NCI-H82 treated with DMSO at 0.1 percent for 48 hours (cell line): ENCODE data around the gene RFNG.

Experiments
- DNase-seq: peaks from one replicate; lab custom pipeline; 2025; ENCODE audit not compliant: unreplicated experiment; lab: John Stamatoyannopoulos, UW

Gene RFNG

GRCh38 chr17:82029990-82030469 is 21.6 kb downstream of the RFNG start:
- no peak for DNase-seq

DNA sequence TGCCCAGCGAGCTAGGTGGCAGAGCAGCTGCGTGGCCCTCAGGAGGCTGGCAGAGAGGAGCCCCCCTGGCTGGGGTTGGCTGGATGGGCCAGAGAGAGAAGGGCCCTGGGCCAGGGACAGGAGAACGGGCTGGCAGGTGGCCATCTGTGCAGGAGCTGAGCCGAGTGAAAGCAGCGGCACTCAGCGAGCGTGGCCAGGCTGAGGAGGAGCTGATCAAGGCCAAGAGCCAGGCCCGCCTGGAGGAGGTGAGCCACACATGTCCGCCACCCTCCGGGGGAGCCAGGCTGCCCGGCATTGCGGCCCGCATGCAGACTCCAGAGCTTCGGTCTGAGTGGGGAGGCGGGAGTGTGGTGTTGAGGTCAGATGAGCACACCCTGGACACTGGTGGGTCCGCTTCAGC is 22.2 kb downstream of the RFNG start:
- DNase-seq, result no peak

- no peak for DNase-seq
These were observed 22.6 kb downstream of the RFNG start for GRCh38 chr17:82028966-82029365.

GRCh38 chr17:82028246-82028645 is 23.4 kb downstream of the RFNG start:
- DNase-seq, result no peak

DNA sequence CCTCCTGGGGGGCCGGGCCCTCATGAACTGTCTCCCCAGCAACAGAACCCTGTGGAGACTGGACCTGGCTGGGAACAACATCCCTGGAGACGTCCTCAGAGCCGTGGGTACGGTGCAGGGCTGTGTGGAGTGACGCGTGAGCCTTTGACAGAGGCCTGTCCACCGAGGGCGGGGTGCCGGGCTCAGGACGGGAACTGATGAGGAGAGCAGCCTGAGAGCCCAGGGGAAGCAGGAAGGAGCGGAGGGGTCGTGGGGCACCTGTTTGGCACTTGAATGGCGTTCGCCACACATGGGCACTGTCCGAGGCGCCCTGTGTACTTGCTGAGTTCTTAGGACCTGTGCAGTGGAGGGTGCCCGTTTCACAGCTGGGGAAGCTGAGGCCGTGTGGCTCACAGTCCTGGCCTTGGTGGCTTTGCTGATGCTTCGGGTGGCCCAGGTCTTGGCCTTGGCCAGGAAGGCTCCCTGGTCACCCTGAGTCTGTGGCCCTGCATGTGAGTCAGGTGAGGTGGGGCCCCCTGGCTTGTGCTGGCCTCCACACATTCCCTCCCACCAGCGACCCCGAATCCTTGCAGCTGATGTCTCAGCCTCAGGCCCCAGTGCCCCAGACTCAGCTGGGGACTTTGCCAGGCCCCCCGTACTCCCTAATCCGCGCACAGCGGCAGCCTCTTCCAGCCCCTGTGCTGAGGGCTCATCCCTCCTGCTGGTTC is 26.1 kb downstream of the RFNG start:
- DNase-seq, result no peak

- no peak for DNase-seq
These were observed 26.8 kb downstream of the RFNG start for GRCh38 chr17:82024859-82025258.

- no peak for DNase-seq
These were observed 28.0 kb downstream of the RFNG start for GRCh38 chr17:82023447-82024241.

DNA sequence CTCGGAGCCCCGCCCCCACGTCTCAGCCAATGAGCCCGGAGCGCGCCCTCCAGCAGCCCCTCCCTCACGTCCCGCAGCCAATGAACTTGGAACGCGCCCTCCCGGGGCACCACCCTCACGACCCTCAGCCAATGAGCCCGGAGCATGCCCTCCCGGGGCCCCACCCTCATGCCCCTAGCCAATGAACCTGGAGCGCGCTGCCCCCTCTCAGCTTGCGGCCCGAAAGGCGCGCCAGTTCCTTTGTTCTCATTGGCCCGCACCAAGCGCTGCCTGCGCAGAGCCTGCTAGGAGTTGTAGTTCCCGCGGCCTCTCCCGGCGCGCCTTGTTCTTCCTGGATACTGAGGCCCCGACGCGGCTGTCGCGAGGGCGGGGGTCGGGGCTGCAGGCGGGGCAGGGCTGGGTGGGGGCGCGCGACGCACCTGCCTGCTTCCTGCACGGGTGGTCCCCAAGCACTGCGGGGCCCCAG is 28.6 kb downstream of the RFNG start, which contains the start of gene LRRC45:
TSS of gene LRRC45 (plus strand) at position 325 of the 466 bp plus-strand sequence. CDS start 339 bp downstream, outside the sequence.
- peak; percentile 99 for DNase-seq

DNA sequence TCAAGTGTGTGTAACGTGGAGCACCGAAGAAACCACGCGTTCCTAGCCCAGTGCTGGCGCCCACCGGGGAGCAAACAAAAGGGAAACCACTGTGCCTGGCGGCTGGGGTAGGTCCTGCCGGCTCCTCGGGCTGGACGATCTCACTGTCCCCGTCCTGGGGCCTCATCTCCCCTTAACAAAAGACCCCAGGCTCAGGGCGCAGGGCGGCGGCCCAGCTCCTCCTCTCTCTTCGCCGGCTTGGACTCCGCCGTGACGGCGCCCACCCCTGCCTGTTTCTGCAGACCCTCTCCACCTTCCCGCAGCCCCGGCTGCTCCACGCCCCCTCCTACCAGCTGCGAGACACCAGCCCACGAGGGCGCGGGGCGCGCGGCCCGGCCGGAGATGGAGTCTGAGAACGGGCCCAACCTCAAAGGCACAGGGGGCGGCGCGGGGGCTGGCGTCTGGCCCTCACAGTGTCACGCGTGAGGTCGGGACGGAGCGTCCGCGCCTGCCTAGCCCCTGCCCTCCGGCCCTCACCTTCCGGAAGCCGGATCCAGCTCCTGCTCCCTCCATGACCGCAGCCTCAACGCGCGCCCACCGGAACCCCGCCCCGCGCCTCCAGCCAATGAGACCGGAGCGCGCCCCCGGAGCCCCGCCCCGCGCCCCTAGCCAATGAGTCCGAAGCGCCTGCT is 29.2 kb downstream of the RFNG start, which contains the start of gene CENPX:
TSS of gene CENPX (minus strand) at position 569 of the 671 bp plus-strand sequence. CDS start at position 552, 17 bp downstream.
- DNase-seq, result no peak

GRCh38 chr17:82021900-82022309 is 29.7 kb downstream of the RFNG start:
- no peak for DNase-seq

DNA sequence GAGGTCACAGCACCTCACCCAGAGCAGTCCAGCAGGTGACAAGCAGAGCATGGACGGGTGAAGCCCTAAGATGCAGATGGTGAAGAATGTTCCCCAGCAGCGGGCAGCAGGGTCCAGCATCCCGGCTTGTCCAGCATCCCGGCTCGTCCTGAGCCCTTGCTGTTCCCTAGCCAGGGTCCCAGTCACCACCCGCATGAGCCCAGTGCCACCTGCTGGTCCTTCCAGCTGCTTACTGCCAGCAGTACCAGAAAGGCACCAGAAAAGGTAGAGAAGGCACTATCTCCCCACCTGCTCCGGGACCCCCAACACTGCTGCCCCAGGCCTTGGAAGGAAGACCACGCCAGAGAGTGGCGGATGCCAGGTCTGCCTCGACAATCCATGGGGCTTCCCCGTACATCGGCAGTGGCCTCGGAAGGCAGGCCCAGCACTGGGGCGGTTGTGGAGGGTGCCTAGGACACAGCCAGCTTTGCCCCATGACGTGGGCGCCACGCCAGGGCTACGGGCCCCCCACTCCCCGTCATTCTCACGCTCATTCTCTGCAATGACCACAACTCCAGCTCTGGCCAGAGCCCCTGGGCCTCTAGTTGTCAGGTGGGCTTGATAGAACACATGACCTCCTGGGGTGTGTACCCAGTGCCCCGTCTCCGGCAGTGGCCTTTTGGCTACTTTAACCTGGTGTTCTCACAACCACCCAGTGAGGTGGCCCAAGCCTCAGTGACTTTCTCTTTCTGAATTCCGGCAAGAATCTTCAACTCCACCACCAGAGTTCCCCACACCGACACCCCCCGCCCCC is 30.3 kb downstream of the RFNG start:
- DNase-seq, result peak; percentile 12

DNA sequence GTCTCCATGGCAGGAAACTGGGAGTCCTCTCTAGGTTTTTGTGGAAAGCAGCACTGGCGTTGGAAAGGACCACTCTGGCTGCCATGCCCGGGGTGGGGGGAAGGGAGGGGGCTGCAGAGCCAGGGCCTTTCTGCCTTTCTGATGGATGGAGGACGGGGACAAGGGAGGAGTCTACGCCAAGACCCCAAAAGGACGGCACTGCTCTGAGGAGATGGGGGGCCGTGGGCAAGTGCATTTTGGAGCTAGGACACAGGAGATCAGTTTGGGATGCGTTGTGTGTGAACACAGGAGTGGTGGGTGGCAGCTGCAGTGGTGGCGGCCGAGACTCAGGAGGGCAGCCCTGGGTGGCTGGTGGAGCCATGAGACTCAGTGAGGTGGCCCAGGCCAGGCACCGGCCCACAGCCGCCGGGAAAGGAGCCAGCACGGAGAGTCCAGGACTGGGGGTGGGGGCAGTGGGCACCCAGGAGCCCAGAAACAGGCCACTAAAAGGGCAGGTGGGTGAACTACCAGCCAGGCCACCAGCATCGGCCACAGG is 31.0 kb downstream of the RFNG start:
- no peak for DNase-seq

DNA sequence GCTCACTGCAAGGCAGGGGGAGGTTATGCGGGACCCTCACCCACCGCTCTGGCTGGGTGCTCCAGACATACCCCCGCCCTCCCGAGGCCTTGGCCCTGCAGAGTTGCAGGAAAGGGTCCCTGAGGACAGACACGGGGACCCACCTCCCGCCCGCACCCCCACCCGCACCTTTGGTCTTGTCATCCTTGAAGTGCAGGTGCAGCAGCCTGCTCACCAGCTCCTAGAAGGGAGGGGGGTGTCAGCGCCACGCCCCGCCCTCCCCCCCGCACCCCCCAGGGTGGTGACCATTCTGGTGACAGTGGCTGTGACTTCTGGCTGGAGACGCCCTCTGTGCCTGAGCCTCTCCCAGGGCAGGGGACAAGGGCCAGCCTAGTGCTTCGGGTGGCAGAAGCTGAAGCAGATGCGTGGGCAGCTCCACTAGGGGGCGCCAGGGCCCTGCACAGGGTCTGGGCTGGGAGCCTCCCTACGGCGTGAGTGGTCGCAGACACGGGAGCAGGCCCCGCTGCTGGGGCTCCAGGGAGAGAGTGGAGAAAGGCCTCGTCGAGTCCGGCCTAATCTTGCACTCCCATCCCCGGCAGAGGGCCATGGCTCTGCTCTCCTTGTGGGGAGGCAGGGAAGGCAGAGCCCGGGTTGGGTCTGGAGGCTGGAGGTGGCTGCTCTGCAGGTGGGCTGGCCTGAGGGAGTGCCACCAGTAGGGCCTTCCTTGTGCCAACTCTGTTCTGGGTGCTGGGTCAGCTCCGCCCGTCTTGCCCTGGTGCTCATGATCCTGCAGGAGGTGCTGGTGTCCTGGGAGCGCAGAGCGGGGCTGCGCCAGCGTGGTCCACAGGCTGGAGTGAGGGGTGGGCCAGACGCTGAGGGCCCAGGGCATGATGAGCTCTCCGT is 31.7 kb downstream of the RFNG start:
- peak; percentile 22 for DNase-seq

DNA sequence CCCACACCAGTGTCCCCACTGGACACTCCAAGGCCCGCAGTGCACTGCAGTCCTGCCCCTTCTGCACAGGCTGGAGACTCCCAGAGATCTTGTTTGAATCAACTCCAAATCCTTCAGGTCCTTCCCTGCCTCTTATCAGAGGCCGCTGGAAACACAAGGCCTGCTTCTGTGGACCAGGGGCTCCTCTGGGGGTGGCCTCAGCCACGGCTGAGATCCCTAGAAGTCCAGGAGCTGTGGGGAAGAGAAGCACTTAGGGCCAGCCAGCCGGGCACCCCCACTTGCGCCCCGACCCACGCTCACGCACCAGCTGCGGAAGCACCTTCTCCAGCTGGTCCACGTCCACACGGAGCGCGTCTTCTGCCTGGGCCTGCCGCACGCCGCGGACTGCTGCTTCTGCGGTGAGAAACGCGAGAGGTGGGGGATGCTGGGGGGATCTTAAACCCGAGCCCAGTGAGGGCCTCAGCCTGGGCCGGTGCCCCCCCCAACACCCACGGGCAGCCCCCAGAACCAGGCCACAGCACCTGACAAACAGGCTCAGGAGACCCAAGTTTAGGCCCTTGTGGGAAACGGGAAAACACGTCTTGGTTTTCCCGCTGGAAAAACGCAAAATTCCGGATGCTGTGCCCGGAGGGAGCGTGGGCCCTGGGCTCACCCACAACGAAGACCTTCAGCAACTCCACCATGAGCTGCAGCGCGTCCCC is 32.5 kb downstream of the RFNG start:
- no peak for DNase-seq

DNA sequence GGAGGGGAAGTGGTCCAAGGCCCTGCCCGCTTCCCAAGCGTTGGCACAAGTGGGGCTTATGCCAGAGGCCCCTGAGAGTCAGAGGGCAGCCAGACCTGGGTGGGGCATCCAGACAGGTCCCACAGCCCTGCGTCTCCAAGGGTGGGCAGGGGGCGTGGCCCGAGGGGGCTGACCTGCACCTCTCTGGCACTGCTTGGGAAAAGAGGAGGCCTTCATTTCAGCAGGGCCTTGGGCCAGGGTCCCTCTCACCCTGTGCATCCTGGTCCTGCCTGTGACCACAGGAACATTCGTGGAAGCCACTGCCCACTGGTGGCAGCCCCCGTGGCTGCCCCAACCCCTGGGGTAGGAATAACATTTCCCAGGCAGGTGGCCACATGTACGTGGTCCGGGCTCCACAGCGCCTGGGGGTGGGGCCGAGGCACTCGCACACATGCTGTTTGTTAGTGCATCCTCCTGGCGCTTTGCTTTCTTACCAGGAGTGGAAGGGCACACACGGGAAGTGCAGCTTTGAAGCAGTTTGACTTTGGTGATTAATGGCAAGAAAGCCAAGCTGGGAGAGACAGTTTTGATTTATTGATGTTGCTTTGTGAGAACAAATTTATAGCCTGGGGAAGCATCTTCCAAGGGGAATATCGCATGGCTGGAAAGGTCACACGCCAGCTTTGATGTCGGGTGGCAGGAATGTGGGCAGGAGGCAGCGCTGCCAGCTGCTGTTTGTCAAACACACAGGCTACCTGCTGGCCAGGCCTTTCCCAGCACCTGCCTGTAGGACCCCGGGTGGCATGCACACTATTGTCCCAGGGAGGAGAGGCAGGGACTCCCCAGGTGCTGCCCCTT is 33.2 kb downstream of the RFNG start:
- no peak for DNase-seq

GRCh38 chr17:82017612-82018151 is 33.9 kb downstream of the RFNG start:
- no peak for DNase-seq

DNA sequence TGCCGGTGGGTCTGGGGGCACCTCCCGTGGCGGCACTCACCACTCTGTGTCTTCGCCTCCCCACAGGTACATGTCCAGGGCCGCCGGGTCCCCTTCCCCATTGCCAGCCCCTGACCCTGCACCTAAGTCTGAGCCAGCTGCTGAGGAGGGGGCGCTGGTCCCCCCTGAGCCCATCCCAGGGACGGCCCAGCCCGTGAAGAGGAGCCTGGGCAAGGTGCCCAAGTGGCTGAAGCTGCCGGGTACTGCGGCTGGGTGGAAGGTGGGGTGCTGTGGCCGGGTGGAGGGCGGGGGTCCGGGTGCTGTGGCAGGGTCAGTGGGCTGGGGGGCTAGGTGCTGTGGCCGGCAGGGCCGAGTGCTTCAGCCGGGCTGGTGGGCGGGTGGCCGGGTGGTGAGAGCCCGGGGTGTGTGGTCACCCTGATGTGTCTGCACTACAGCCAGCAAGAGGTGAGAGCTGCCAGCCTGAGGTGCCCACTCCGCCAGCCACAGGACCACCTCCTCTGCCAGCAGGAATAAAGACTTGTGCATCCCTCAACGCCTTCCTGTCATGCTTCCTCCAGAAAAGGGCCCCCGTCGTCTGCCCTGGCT is 34.6 kb downstream of the RFNG start:
- DNase-seq, result no peak
